ENCODE data around the gene PTGES3. TPM values are rescaled to one million over a fixed set of nuclear protein-coding genes. Genes with fewer than 3 reads are reported as not detected.

PTGES3 gene
- polyA plus RNA-seq, 1 donor from 2014 or later, result 109 TPM

- Histone ChIP-seq H3K27me3 (ENCODE audit: insufficient read depth, low read depth, low read length) (no peaks in the 10 kb centered on the region), H3K79me2 (replicated peaks; ENCODE audit: insufficient read depth, low read length) (peaks cover 22% of the 10 kb centered on the region), H3K27ac (ENCODE audit: low read length) (no peak overlapping the region), H2AFZ (ENCODE audit: low read depth, low read length) (no peak overlapping the region), H3K4me3 (ENCODE audit: low read length) (peak overlapping the region; percentile 71), H3K36me3 (ENCODE audit: insufficient read depth, low read length) (no peaks in the 10 kb centered on the region), H3K9ac (ENCODE audit: low read length) (peak overlapping the region; percentile 77), H3K9me2 (ENCODE audit: insufficient read depth, low read length) (no peaks in the 10 kb centered on the region), H4K20me1 (ENCODE audit: insufficient read depth) (no peaks in the 10 kb centered on the region), H3K9me3 (ENCODE audit: low read length) (no peaks in the 10 kb centered on the region), H3F3A (ENCODE audit: insufficient read depth, low read length, poor library complexity, severe bottlenecking) (peaks cover 11% of the 10 kb centered on the region), H3K4me2 (ENCODE audit: low read length) (peak overlapping the region; percentile 60)
- no peak for TF ChIP-seq CTCF (IDR thresholded peaks at IDR 0.05; ENCODE audit: poor library complexity, severe bottlenecking)
- no peak for TF ChIP-seq EZH2 (IDR thresholded peaks at IDR 0.05; ENCODE audit: borderline replicate concordance, insufficient read depth, low read length, poor library complexity, severe bottlenecking)
- TF ChIP-seq TAF1 (IDR thresholded peaks at IDR 0.05; ENCODE audit: low read depth), result no peak
- no peak for TF ChIP-seq REST (IDR thresholded peaks at IDR 0.05; ENCODE audit: borderline replicate concordance)
- TF ChIP-seq EP300 (conservative IDR thresholded peaks at IDR 0.05; ENCODE audit: poor library complexity, severe bottlenecking), result no peak
- no peak for TF ChIP-seq SMC3 (conservative IDR thresholded peaks at IDR 0.05; ENCODE audit: poor library complexity)
- TF ChIP-seq MXI1 (conservative IDR thresholded peaks at IDR 0.05; ENCODE audit: poor library complexity, severe bottlenecking), result no peak
- TF ChIP-seq RAD21 (conservative IDR thresholded peaks at IDR 0.05), result no peak
- no peak for TF ChIP-seq POLR2AphosphoS5 (IDR thresholded peaks at IDR 0.05)
Measured at GRCh38 chr12:56633468-56634241, 54.4 kb downstream of the PTGES3 start.

GRCh38 chr12:56632701-56633467, 55.2 kb downstream of the PTGES3 start:
- Histone ChIP-seq H4K20me1 (ENCODE audit: insufficient read depth) (no peaks in the 10 kb centered on the region), H3K9ac (ENCODE audit: low read length) (no peak overlapping the region), H3K9me3 (ENCODE audit: low read length) (no peaks in the 10 kb centered on the region), H3K79me2 (replicated peaks; ENCODE audit: insufficient read depth, low read length) (peaks cover 29% of the 10 kb centered on the region), H3K4me2 (ENCODE audit: low read length) (no peak overlapping the region), H3K36me3 (ENCODE audit: insufficient read depth, low read length) (no peaks in the 10 kb centered on the region), H2AFZ (ENCODE audit: low read depth, low read length) (no peak overlapping the region), H3F3A (ENCODE audit: insufficient read depth, low read length, poor library complexity, severe bottlenecking) (peaks cover 10% of the 10 kb centered on the region), H3K4me3 (ENCODE audit: low read length) (peak overlapping the region; percentile 17), H3K27me3 (ENCODE audit: insufficient read depth, low read depth, low read length) (no peaks in the 10 kb centered on the region), H3K27ac (ENCODE audit: low read length) (no peak overlapping the region), H3K9me2 (ENCODE audit: insufficient read depth, low read length) (no peaks in the 10 kb centered on the region)
- TF ChIP-seq SMC3 (conservative IDR thresholded peaks at IDR 0.05; ENCODE audit: poor library complexity) (no peak), EZH2 (IDR thresholded peaks at IDR 0.05; ENCODE audit: borderline replicate concordance, insufficient read depth, low read length, poor library complexity, severe bottlenecking) (no peak), EP300 (conservative IDR thresholded peaks at IDR 0.05; ENCODE audit: poor library complexity, severe bottlenecking) (no peak), REST (IDR thresholded peaks at IDR 0.05; ENCODE audit: borderline replicate concordance) (no peak), CTCF (IDR thresholded peaks at IDR 0.05; ENCODE audit: poor library complexity, severe bottlenecking) (no peak), MXI1 (conservative IDR thresholded peaks at IDR 0.05; ENCODE audit: poor library complexity, severe bottlenecking) (no peak), RAD21 (conservative IDR thresholded peaks at IDR 0.05) (no peak), TAF1 (IDR thresholded peaks at IDR 0.05; ENCODE audit: low read depth) (no peak), POLR2AphosphoS5 (IDR thresholded peaks at IDR 0.05) (no peak)
